GM12872 (cell line): ENCODE data around the gene KIAA0586.

Source experiments
- CTCF ChIP-seq: IDR thresholded peaks from 3 replicates; pipeline ENCODE4 v1.5.1; 2011; ENCODE audit warnings: low read depth, mild to moderate bottlenecking, low read length, moderate library complexity; ENCODE audit not compliant: insufficient read depth

The KIAA0586 gene

GRCh38 chr14:58540749-58541632, 113.5 kb downstream of the KIAA0586 start:
- TF ChIP-seq CTCF: no peak

- TF ChIP-seq CTCF: no peak
These were observed 114.1 kb downstream of the KIAA0586 start for GRCh38 chr14:58541633-58542022.

- TF ChIP-seq CTCF: no peak
These were observed 115.7 kb downstream of the KIAA0586 start for GRCh38 chr14:58543253-58543652.

- no peak for TF ChIP-seq CTCF
These were observed 120.1 kb downstream of the KIAA0586 start for GRCh38 chr14:58547649-58548048.

- TF ChIP-seq CTCF: no peak
These were observed 121.7 kb downstream of the KIAA0586 start for GRCh38 chr14:58549105-58549757.

GRCh38 chr14:58553959-58554358, 126.4 kb downstream of the KIAA0586 start:
- no peak for TF ChIP-seq CTCF

GRCh38 chr14:58555647-58556046, 128.1 kb downstream of the KIAA0586 start:
- TF ChIP-seq CTCF: no peak
